ENCODE data around the gene ZXDC. TPM values are rescaled to one million over a fixed set of nuclear protein-coding genes. Genes with fewer than 3 reads are reported as not detected.

ZXDC gene
- total RNA-seq, 1 donor from 2014 or later: 36.8 TPM

DNA sequence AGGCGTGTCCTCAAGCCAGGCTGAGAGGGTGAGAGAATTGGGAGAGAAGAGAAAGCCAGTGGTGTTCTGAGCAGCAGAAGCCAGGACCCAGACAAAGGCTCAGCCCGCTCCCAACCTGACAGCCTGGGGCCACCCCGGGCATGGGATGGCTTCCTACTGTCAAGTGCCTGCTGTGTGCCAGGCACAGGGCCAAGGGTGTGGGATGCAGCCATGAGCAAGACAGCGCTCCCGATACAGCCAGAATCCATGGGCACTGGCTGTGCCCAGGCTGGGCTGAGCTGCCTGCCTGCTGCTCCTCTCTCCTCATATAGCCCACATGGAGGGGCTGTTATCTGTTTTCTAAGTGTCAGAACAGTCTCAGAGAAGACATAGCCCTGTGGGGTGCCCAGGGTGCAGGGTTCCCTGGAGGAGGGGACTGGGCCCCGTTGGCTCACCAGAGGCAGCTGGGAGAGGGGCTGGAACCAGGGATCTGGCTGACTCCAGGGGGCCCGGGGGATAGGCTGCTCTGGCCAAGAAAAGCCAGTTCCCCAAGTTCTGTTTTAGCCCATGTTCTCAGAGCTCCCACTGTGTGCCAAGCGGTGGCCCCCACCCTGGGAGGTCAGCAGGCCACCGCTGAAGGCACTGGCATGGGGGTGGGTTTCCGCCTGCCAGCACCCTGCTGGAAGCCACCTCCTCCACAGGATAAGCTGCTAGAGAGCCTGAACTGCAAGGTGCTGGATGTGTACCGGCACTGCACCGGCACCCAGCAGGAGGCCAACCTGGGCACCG, 42.0 kb downstream of the ZXDC start:
- no peak overlapping the region for H3K4me3 ChIP-seq
- H3K27ac ChIP-seq: no peak overlapping the region
- intact Hi-C loops (cut with DNase I): no loop called here
- H3K4me1 ChIP-seq: no peaks in the 10 kb centered on the region
- peak in 1 of 2 donors; percentile 94 for DNase-seq (ENCODE audit: extremely low spot score in 2 of 2)
- no peaks in the 10 kb centered on the region for H3K27me3 ChIP-seq
- no peaks in the 10 kb centered on the region for H3K9me3 ChIP-seq
- H3K36me3 ChIP-seq: peaks cover 0 to 18% of the 10 kb centered on the region in 2 donors
- TF ChIP-seq POLR2AphosphoS5 (IDR thresholded peaks at IDR 0.05; ENCODE audit: insufficient read depth in 1 of 2, low read depth in 1 of 2): no peak
- no peak for TF ChIP-seq POLR2A (IDR thresholded peaks at IDR 0.05)
- TF ChIP-seq CTCF (IDR thresholded peaks at IDR 0.05): no peak

DNA sequence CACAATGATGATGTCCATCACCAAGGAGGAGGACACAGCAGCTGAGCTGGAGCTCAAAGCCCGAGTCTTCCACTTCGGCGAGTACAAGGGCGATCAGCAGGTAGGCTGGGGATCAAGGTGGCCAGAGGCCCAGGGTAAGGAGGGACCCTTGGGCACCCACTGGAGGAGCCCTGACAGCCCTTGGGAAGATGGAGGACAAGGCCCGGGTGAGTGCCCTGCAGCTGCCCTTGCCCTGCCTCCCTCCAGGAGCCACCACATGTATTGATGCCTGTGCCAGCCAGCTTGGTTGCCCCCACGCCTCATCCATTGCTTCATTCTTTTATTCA, 42.6 kb downstream of the ZXDC start:
- Histone ChIP-seq H3K4me3 (no peak overlapping the region), H3K27ac (no peak overlapping the region), H3K9me3 (no peaks in the 10 kb centered on the region), H3K27me3 (no peaks in the 10 kb centered on the region), H3K4me1 (no peaks in the 10 kb centered on the region), H3K36me3 (peaks cover 0 to 18% of the 10 kb centered on the region in 2 donors)
- DNase-seq (ENCODE audit: extremely low spot score in 2 of 2): peak in 1 of 2 donors; percentile 71
- intact Hi-C loops (cut with DNase I): no loop called here
- no peak for TF ChIP-seq POLR2AphosphoS5 (IDR thresholded peaks at IDR 0.05; ENCODE audit: insufficient read depth in 1 of 2, low read depth in 1 of 2)
- no peak for TF ChIP-seq POLR2A (IDR thresholded peaks at IDR 0.05)
- TF ChIP-seq CTCF (IDR thresholded peaks at IDR 0.05): no peak

DNA sequence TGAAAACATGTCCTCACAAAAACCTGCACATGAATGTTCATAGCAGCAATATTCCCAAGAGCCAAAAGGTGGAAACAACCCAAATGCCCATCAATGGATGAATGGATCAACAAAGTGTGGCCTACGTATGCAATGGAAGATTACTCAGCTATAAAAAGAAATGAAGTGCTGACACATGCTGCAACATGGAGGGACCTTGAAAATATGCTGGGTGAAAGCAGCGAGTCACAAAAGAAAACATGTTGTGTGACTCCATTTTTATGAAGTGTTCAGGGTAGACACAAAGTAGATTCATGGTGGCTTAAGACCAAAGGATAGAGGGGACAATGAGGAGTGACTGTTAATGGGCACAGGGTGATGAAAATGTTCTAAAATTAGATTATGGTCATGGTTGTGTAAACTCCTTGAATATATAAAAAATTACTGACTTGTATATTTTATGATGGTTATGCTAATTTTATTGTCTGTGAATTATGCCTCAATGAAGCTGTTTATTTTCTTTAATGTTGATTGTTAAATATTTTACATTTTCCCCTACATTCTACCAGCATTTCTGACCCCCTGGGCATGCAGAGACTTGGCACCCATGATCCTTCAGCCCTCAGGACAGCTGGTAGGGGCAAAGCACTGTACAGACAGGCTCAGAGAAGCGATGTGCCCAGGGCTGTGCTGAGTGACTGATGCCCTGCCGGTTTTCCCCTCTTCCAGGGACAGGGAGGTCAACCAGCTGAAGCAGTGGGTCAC, 43.2 kb downstream of the ZXDC start:
- DNase-seq (ENCODE audit: extremely low spot score in 2 of 2): no peak
- Histone ChIP-seq H3K27me3 (no peaks in the 10 kb centered on the region), H3K36me3 (peaks cover 0 to 18% of the 10 kb centered on the region in 2 donors), H3K27ac (no peak overlapping the region), H3K4me1 (no peaks in the 10 kb centered on the region), H3K4me3 (no peak overlapping the region), H3K9me3 (no peaks in the 10 kb centered on the region)
- TF ChIP-seq POLR2AphosphoS5 (IDR thresholded peaks at IDR 0.05; ENCODE audit: insufficient read depth in 1 of 2, low read depth in 1 of 2) (no peak), CTCF (IDR thresholded peaks at IDR 0.05) (no peak), POLR2A (IDR thresholded peaks at IDR 0.05) (no peak)
- intact Hi-C loops (cut with DNase I): no loop called here

GRCh38 chr3:126431103-126431534, 44.6 kb downstream of the ZXDC start:
- intact Hi-C loops (cut with DNase I): no loop called here
- peaks cover 0 to 11% of the 10 kb centered on the region in 2 donors for H3K36me3 ChIP-seq
- no peaks in the 10 kb centered on the region for H3K4me1 ChIP-seq
- no peak overlapping the region for H3K4me3 ChIP-seq
- no peak overlapping the region for H3K27ac ChIP-seq
- peaks cover 4% of the 10 kb centered on the region for H3K9me3 ChIP-seq
- DNase-seq (ENCODE audit: extremely low spot score in 2 of 2): peak in 1 of 2 donors; percentile 77
- H3K27me3 ChIP-seq: no peaks in the 10 kb centered on the region
- TF ChIP-seq POLR2A (IDR thresholded peaks at IDR 0.05): no peak
- no peak for TF ChIP-seq POLR2AphosphoS5 (IDR thresholded peaks at IDR 0.05; ENCODE audit: insufficient read depth in 1 of 2, low read depth in 1 of 2)
- no peak for TF ChIP-seq CTCF (IDR thresholded peaks at IDR 0.05)

DNA sequence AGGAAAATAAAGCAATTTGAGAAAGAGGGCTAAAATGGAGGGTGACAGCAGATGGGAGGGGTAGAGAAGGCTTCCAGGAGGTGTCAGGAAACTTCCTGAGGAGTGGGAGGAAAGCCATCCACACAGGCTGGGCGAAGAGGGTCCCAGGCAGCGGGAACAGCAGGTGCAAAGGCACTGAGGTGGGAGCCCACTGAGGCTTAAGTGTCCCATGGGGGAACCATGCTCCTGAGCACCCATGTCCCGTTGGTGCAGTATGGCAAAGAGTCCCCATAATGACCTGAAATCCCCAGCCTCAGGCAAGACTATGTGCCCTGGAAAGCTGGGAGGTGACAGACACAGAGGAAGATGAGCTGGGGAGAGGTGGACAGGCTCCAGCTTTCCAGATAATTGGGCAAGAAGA, 50.9 kb downstream of the ZXDC start:
- no peaks in the 10 kb centered on the region for H3K4me1 ChIP-seq
- peak in 1 of 2 donors; percentile 44 for DNase-seq (ENCODE audit: extremely low spot score in 2 of 2)
- TF ChIP-seq POLR2A (IDR thresholded peaks at IDR 0.05) (no peak), CTCF (IDR thresholded peaks at IDR 0.05) (no peak), POLR2AphosphoS5 (IDR thresholded peaks at IDR 0.05; ENCODE audit: insufficient read depth in 1 of 2, low read depth in 1 of 2) (no peak)
- intact Hi-C loops (cut with DNase I): no loop called here
- peaks cover 0 to 6% of the 10 kb centered on the region in 2 donors for H3K36me3 ChIP-seq
- H3K4me3 ChIP-seq: no peak overlapping the region
- peaks cover 4% of the 10 kb centered on the region for H3K9me3 ChIP-seq
- no peak overlapping the region for H3K27ac ChIP-seq
- H3K27me3 ChIP-seq: no peaks in the 10 kb centered on the region
